Measurements from ENCODE around the gene VWA5B1. TPM values are rescaled to one million over a fixed set of nuclear protein-coding genes. Genes with fewer than 3 reads are reported as not detected.

Gene VWA5B1
- total RNA-seq, 1 donor from 2014 or later = not detected

DNA sequence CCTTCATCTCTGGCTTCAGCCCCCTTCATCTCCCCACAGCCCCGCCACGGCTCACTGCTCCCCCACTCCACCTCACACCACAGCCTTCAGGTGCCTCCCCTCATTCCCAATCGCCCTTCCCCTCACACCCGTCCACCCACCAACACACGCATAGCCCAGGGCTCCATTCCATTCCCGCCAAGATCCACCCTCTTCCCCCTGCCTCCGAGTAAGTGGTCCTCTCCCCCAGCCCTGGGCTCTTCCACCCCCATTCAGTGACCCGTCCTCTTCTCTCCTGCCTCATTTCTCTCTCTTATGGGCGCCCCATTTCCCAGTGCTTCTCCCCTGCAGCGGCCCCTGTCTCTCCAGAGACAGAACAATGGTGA lies 53.2 kb downstream of the VWA5B1 start:
- intact Hi-C loops (cut with DNase I) = no loop called here
- no peaks in the 10 kb centered on the region for H3K9me3 ChIP-seq
- H3K27ac ChIP-seq = no peak overlapping the region
- H3K36me3 ChIP-seq = no peaks in the 10 kb centered on the region
- DNase-seq (ENCODE audit: extremely low spot score in 2 of 2) = no peak
- TF ChIP-seq, protein P1, sequence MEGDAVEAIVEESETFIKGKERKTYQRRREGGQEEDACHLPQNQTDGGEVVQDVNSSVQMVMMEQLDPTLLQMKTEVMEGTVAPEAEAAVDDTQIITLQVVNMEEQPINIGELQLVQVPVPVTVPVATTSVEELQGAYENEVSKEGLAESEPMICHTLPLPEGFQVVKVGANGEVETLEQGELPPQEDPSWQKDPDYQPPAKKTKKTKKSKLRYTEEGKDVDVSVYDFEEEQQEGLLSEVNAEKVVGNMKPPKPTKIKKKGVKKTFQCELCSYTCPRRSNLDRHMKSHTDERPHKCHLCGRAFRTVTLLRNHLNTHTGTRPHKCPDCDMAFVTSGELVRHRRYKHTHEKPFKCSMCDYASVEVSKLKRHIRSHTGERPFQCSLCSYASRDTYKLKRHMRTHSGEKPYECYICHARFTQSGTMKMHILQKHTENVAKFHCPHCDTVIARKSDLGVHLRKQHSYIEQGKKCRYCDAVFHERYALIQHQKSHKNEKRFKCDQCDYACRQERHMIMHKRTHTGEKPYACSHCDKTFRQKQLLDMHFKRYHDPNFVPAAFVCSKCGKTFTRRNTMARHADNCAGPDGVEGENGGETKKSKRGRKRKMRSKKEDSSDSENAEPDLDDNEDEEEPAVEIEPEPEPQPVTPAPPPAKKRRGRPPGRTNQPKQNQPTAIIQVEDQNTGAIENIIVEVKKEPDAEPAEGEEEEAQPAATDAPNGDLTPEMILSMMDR (IDR thresholded peaks at IDR 0.05) = no peak
- TF ChIP-seq POLR2A (IDR thresholded peaks at IDR 0.05) (no peak), POLR2AphosphoS5 (IDR thresholded peaks at IDR 0.05; ENCODE audit: insufficient read depth in 1 of 2, low read depth in 1 of 2) (no peak)
- H3K27me3 ChIP-seq = no peaks in the 10 kb centered on the region
- H3K4me3 ChIP-seq = no peak overlapping the region
- no peaks in the 10 kb centered on the region for H3K4me1 ChIP-seq

DNA sequence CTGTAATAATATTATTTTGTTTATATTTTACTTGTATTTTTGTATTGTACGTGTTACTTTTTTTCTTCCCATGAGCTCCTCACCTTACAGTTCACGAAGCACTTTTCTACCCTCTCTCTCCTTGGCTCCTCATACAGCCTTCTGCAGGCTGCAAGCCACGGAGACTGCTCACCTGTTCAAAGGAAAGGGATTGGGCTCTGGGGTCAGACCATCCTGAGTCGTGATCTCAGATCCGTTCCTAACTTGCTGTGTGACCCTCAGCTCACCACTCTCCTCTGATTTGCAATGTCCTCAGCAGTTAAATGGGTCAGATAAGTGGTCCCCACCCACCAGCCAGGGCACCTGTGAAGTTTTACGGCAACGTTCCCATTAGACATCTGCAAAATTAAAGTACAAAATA lies 54.1 kb downstream of the VWA5B1 start:
- Histone ChIP-seq H3K27me3 (no peaks in the 10 kb centered on the region), H3K4me1 (no peaks in the 10 kb centered on the region), H3K27ac (no peak overlapping the region), H3K36me3 (no peaks in the 10 kb centered on the region), H3K9me3 (no peaks in the 10 kb centered on the region), H3K4me3 (no peak overlapping the region)
- TF ChIP-seq, protein P1 (IDR thresholded peaks at IDR 0.05) = no peak
- TF ChIP-seq POLR2A (IDR thresholded peaks at IDR 0.05) = no peak
- no peak for TF ChIP-seq POLR2AphosphoS5 (IDR thresholded peaks at IDR 0.05; ENCODE audit: insufficient read depth in 1 of 2, low read depth in 1 of 2)
- intact Hi-C loops (cut with DNase I) = no loop called here
- DNase-seq (ENCODE audit: extremely low spot score in 2 of 2) = no peak

DNA sequence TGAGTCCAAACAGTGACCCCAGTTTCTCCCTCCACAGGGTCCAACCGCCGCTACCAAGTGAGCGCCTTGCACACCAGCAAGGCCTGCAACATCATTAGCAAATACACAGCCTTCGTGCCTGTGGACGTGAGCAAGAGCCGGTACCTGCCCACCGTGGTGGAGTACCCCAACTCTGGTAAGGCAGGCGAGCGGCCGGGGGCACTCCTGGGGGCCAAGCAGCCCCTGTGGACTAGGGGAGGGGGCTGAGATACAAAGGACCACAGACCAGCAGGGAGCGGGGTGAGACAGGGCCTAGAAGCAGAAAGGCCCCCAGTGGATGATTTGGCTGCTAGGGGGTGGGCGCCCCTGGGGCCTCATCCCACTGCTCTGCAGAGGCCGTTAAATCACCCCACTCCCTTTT lies 54.7 kb downstream of the VWA5B1 start:
- intact Hi-C loops (cut with DNase I) = no loop called here
- no peaks in the 10 kb centered on the region for H3K9me3 ChIP-seq
- H3K27me3 ChIP-seq = no peaks in the 10 kb centered on the region
- H3K4me3 ChIP-seq = no peak overlapping the region
- H3K36me3 ChIP-seq = no peaks in the 10 kb centered on the region
- H3K27ac ChIP-seq = no peak overlapping the region
- H3K4me1 ChIP-seq = no peaks in the 10 kb centered on the region
- TF ChIP-seq POLR2A (IDR thresholded peaks at IDR 0.05) (no peak), POLR2AphosphoS5 (IDR thresholded peaks at IDR 0.05; ENCODE audit: insufficient read depth in 1 of 2, low read depth in 1 of 2) (no peak)
- TF ChIP-seq, protein P1 (IDR thresholded peaks at IDR 0.05) = no peak
- DNase-seq (ENCODE audit: extremely low spot score in 2 of 2) = no peak

DNA sequence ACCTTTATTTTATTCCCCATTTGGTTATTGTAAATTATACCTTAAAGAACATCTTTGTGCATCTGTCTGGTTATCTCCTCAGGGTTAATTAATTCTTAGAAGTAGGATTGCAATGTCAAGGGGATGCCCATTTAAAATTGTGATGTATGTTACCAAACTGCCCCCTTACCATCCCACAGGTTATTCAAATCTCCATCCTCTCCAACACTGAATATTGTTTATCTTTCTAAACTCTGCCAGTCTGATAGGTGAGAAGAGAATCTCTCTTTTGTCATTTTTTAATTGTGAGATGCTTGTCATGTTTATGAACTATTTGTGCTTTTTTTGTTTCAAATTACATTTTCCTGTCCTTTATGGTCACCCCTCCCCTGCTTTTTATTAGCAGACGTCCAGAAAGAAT lies 55.8 kb downstream of the VWA5B1 start:
- intact Hi-C loops (cut with DNase I) = no loop called here
- TF ChIP-seq POLR2A (IDR thresholded peaks at IDR 0.05) (no peak), POLR2AphosphoS5 (IDR thresholded peaks at IDR 0.05; ENCODE audit: insufficient read depth in 1 of 2, low read depth in 1 of 2) (no peak)
- TF ChIP-seq, protein P1 (IDR thresholded peaks at IDR 0.05) = no peak
- no peaks in the 10 kb centered on the region for H3K4me1 ChIP-seq
- no peak overlapping the region for H3K27ac ChIP-seq
- H3K27me3 ChIP-seq = no peaks in the 10 kb centered on the region
- H3K36me3 ChIP-seq = no peaks in the 10 kb centered on the region
- DNase-seq (ENCODE audit: extremely low spot score in 2 of 2) = no peak
- H3K4me3 ChIP-seq = no peak overlapping the region
- no peaks in the 10 kb centered on the region for H3K9me3 ChIP-seq

DNA sequence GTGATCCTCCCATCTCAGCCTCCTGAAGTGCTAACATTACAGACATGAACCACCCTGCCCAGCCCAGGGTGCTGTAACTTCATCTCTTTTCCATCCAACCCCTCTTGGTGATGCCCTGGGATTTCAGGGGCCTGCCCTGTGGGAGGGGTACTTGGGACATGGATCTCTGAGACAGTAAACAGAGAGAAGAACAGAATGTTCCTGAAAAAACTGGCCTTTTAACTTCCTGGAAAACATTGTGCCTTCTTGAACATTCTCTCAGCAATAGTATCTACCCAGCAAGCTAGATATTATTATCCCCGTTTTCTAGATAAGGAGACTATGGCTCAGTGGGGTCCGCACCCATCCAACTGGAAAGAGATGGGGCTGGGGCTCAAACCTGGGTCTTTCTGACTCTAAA lies 57.0 kb downstream of the VWA5B1 start:
- H3K36me3 ChIP-seq = no peaks in the 10 kb centered on the region
- H3K9me3 ChIP-seq = no peaks in the 10 kb centered on the region
- intact Hi-C loops (cut with DNase I) = no loop called here
- H3K27ac ChIP-seq = no peak overlapping the region
- H3K4me1 ChIP-seq = no peaks in the 10 kb centered on the region
- H3K27me3 ChIP-seq = no peaks in the 10 kb centered on the region
- no peak for DNase-seq (ENCODE audit: extremely low spot score in 2 of 2)
- H3K4me3 ChIP-seq = no peak overlapping the region
- TF ChIP-seq, protein P1 (IDR thresholded peaks at IDR 0.05) = no peak
- no peak for TF ChIP-seq POLR2A (IDR thresholded peaks at IDR 0.05)

All from vagina (tissue), 2 donors.